GM19043 (cell line): ENCODE measurements around the gene CENATAC.
A peak's percentile ranks its signal among the peaks of the same experiment; 100 is the strongest.
"Not testable (repeated sequence)": the region's sequence is repeated elsewhere in the genome, so short reads cannot be mapped to it uniquely, and the experiment has no call there.

Experiments used
- ATAC-seq: cut with Tn5 transposase; IDR thresholded peaks from one replicate; pipeline ENCODE4 v1.9.1; 2021; ENCODE audit warnings: low read depth; ENCODE audit not compliant: unreplicated experiment

The CENATAC gene

GRCh38 chr11:119025541-119025940, 27.6 kb downstream of the CENATAC start:
- ATAC-seq: no peak

GRCh38 chr11:119025978-119026766, 28.2 kb downstream of the CENATAC start:
- no peak for ATAC-seq

GRCh38 chr11:119026970-119027369, 29.0 kb downstream of the CENATAC start:
- ATAC-seq: no peak

- no peak for ATAC-seq
Observed at GRCh38 chr11:119027561-119028345, 29.8 kb downstream of the CENATAC start.

GRCh38 chr11:119028346-119029068, 30.6 kb downstream of the CENATAC start:
- no peak for ATAC-seq

GRCh38 chr11:119029069-119029339, 31.1 kb downstream of the CENATAC start:
- no peak for ATAC-seq

GRCh38 chr11:119029340-119030028, 31.5 kb downstream of the CENATAC start:
- peak; percentile 5 for ATAC-seq

GRCh38 chr11:119030029-119030328, 32.0 kb downstream of the CENATAC start:
- ATAC-seq: peak; percentile 10

- peak; percentile 87 for ATAC-seq
Observed at GRCh38 chr11:119030329-119031047, 32.5 kb downstream of the CENATAC start, which contains the start of gene SLC37A4. Gene SLC37A4 (minus strand): TSS chr11:119030877.

- ATAC-seq: no peak
Observed at GRCh38 chr11:119031912-119032280, 34.0 kb downstream of the CENATAC start.

GRCh38 chr11:119033421-119033820, 35.5 kb downstream of the CENATAC start:
- ATAC-seq: not testable (repeated sequence)

GRCh38 chr11:119034813-119035212, 36.9 kb downstream of the CENATAC start:
- ATAC-seq: no peak

GRCh38 chr11:119038884-119039283, 40.9 kb downstream of the CENATAC start:
- ATAC-seq: no peak

GRCh38 chr11:119039471-119039870, 41.5 kb downstream of the CENATAC start:
- ATAC-seq: not testable (repeated sequence)

GRCh38 chr11:119041821-119042514, 44.0 kb downstream of the CENATAC start:
- no peak for ATAC-seq

- ATAC-seq: no peak
Observed at GRCh38 chr11:119042927-119043326, 45.0 kb downstream of the CENATAC start.

- ATAC-seq: no peak
Observed at GRCh38 chr11:119044708-119045107, 46.8 kb downstream of the CENATAC start.

- no peak for ATAC-seq
Observed at GRCh38 chr11:119046489-119046888, 48.6 kb downstream of the CENATAC start.

- ATAC-seq: no peak
Observed at GRCh38 chr11:119047205-119047604, 49.3 kb downstream of the CENATAC start.

- ATAC-seq: no peak
Observed at GRCh38 chr11:119048644-119049043, 50.7 kb downstream of the CENATAC start.
